Measurements from ENCODE around the gene NXN. TPM values are rescaled to one million over a fixed set of nuclear protein-coding genes. Genes with fewer than 3 reads are reported as not detected.

Gene NXN
- polyA plus RNA-seq, 1 of the 3 experiments (the other 2 are of a cell fraction), result 23.9 TPM

- POLR2A ChIA-PET, result no interaction called here
- H3K27me3 ChIP-seq (ENCODE audit: insufficient read depth), result peaks cover 43% of the 10 kb centered on the region; the same call in 1 of the 2 replicates
- no peaks in the 10 kb centered on the region for H3K36me3 ChIP-seq (replicated peaks in 1 of 2; ENCODE audit: control insufficient read depth in 1 of 2, insufficient read depth in 2 of 2, low read length in 1 of 2)
- H3K4me2 ChIP-seq, result peak overlapping the region; percentile 53
- no peaks in the 10 kb centered on the region for H3K9me3 ChIP-seq
- peaks cover 10% of the 10 kb centered on the region for H3K79me2 ChIP-seq (ENCODE audit: insufficient read depth)
- DNase-seq, result no peak
- H3K9me2 ChIP-seq, result no peaks in the 10 kb centered on the region
- H3K27ac ChIP-seq (ENCODE audit: low read depth in 2 of 2, low read length in 1 of 2), result peak overlapping the region; percentile 13 to 66; a peak in 3 of 4 replicates
- CTCF ChIA-PET, result no interaction called here
- no peak overlapping the region for H3K4me3 ChIP-seq (ENCODE audit: low read depth in 2 of 2, low read length in 1 of 2)
- H3K9ac ChIP-seq, result no peak overlapping the region
- peak in 1 of 2 experiments; percentile 49; a peak in 1 of 4 replicates for TF ChIP-seq EP300 (IDR thresholded peaks at IDR 0.05; ENCODE audit: borderline replicate concordance in 1 of 2, low read depth in 1 of 2, low read length in 1 of 2)
- TF ChIP-seq TCF12 (IDR thresholded peaks at IDR 0.05), result peak; percentile 54
- no peak for TF ChIP-seq EZH2phosphoT487 (IDR thresholded peaks at IDR 0.05; ENCODE audit: borderline replicate concordance, low read depth)
- no peak for TF ChIP-seq RFX5 (IDR thresholded peaks at IDR 0.05; ENCODE audit: low read length)
- TF ChIP-seq GABPA (IDR thresholded peaks at IDR 0.05; ENCODE audit: low read depth), result no peak
- no peak for TF ChIP-seq TAF1 (IDR thresholded peaks at IDR 0.05; ENCODE audit: borderline replicate concordance, low read depth, low read length)
- no peak for TF ChIP-seq SIN3A (IDR thresholded peaks at IDR 0.05; ENCODE audit: borderline replicate concordance, low read depth, low read length)
- TF ChIP-seq TEAD4 (IDR thresholded peaks at IDR 0.05; ENCODE audit: borderline replicate concordance, insufficient read depth), result peak; percentile 75
- TF ChIP-seq FOSL2 (IDR thresholded peaks at IDR 0.05; ENCODE audit: borderline replicate concordance, low read depth), result peak; percentile 68; the same call in 1 of the 2 replicates
- peak; percentile 81 for TF ChIP-seq NFIC (IDR thresholded peaks at IDR 0.05; ENCODE audit: borderline replicate concordance)
- TF ChIP-seq PBX3 (IDR thresholded peaks at IDR 0.05), result peak; percentile 38; the same call in 1 of the 2 replicates
- peak; percentile 60; the same call in 1 of the 2 replicates for TF ChIP-seq MAX (IDR thresholded peaks at IDR 0.05; ENCODE audit: low read depth)
- no peak for TF ChIP-seq ZBTB33 (IDR thresholded peaks at IDR 0.05; ENCODE audit: borderline replicate concordance, low read depth)
- TF ChIP-seq JUND (IDR thresholded peaks at IDR 0.05), result peak; percentile 59
- TF ChIP-seq RCOR1 (IDR thresholded peaks at IDR 0.05; ENCODE audit: low read length), result no peak
- no peak for TF ChIP-seq CTCF (IDR thresholded peaks at IDR 0.05)
- 0 out of 2 replicates have a peak, but pooled peaks have one; percentile 29 for TF ChIP-seq YY1 (IDR thresholded peaks at IDR 0.05; ENCODE audit: low read depth)
- TF ChIP-seq, protein P1, sequence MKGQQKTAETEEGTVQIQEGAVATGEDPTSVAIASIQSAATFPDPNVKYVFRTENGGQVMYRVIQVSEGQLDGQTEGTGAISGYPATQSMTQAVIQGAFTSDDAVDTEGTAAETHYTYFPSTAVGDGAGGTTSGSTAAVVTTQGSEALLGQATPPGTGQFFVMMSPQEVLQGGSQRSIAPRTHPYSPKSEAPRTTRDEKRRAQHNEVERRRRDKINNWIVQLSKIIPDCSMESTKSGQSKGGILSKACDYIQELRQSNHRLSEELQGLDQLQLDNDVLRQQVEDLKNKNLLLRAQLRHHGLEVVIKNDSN (IDR thresholded peaks at IDR 0.05; ENCODE audit: borderline replicate concordance, low read depth), result no peak
- no peak for TF ChIP-seq RAD21 (IDR thresholded peaks at IDR 0.05; ENCODE audit: low read length)
- no peaks in the 10 kb centered on the region for H3F3A ChIP-seq (replicated peaks; ENCODE audit: insufficient read depth)
- H3K4me1 ChIP-seq (ENCODE audit: control insufficient read depth in 1 of 2, insufficient read depth in 2 of 2, low read depth in 1 of 2, low read length in 1 of 2), result peaks cover 0 to 5% of the 10 kb centered on the region in 2 experiments; a peak in 1 of 4 replicates
- H2AFZ ChIP-seq (ENCODE audit: low read depth), result no peak overlapping the region
- no peaks in the 10 kb centered on the region for H4K20me1 ChIP-seq (ENCODE audit: insufficient read depth)
- WGBS (ENCODE audit: low lambda C conversion rate), result 48% methylated on average over 21 of the region's 34 CpGs
Observed at GRCh38 chr17:903691-904481, 75.7 kb downstream of the NXN start.
